GM12875 (cell line): Measurements from ENCODE around the gene DCXR.
"Not testable (repeated sequence)": the region's sequence is repeated elsewhere in the genome, so short reads cannot be mapped to it uniquely, and the experiment has no call there.

Experiments used
- H3K4me3 ChIP-seq: one replicate; pipeline ENCODE4 v1.5.1; 2011; ENCODE audit warnings: low read depth, low read length, control low read depth
- TF ChIP-seq, protein P1 (sequence below): IDR thresholded peaks from 2 replicates; pipeline ENCODE4 v1.5.1; 2011; ENCODE audit warnings: low read depth, mild to moderate bottlenecking, control low read depth, inconsistent platforms, low read length, moderate library complexity, borderline replicate concordance; ENCODE audit not compliant: insufficient read depth

Gene DCXR

DNA sequence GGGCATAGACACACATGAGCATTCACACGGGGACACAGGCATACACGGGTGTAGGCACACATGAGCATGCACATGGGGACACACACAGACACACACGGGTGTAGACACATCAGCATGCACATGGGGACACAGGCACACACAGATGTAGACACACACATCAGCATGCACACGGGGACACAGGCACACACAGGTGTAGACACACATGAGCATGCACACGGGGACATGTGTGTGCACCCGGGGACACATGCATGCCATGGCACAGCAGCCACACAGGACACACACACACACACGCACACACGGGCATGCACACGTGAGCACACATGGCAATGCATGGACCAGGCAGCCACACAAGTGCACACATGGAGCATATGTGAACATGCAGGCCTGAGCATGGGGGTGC, 5.2 kb upstream of the DCXR start:
- TF ChIP-seq, protein P1, sequence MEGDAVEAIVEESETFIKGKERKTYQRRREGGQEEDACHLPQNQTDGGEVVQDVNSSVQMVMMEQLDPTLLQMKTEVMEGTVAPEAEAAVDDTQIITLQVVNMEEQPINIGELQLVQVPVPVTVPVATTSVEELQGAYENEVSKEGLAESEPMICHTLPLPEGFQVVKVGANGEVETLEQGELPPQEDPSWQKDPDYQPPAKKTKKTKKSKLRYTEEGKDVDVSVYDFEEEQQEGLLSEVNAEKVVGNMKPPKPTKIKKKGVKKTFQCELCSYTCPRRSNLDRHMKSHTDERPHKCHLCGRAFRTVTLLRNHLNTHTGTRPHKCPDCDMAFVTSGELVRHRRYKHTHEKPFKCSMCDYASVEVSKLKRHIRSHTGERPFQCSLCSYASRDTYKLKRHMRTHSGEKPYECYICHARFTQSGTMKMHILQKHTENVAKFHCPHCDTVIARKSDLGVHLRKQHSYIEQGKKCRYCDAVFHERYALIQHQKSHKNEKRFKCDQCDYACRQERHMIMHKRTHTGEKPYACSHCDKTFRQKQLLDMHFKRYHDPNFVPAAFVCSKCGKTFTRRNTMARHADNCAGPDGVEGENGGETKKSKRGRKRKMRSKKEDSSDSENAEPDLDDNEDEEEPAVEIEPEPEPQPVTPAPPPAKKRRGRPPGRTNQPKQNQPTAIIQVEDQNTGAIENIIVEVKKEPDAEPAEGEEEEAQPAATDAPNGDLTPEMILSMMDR: no peak
- no peak overlapping the region for H3K4me3 ChIP-seq

DNA sequence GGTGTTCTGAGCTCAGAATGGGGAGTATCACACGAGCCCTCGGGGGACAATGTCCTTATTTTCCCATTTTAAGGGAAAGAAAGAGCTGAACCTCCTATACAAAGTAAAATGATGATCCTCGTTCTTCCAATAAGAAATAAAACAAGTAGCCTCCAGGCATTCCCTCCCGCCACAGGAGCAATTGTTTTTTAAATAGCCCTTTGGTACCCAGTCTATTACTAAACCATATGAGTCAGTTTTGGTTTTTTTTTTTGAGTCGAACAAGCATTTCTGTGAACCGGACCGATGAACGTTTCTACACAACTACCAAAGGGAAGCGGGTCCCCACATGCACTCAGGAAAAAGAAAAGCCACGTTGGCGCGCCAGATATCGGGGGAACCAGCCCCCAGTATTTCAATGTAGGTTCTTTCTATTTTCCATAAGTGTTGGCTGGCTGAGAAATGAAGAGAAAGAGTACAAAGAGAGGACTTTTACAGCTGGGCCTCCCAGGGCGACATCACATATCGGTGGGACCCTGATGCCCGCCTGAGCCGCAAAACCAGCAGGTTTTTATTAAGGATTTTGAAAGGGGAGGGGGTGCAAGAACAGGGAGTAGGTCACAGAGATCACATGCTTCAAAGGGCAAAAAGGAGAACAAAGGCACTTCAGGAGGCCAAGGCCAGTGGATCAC, 3.8 kb upstream of the DCXR start:
- no peak overlapping the region for H3K4me3 ChIP-seq
- TF ChIP-seq, protein P1: no peak

DNA sequence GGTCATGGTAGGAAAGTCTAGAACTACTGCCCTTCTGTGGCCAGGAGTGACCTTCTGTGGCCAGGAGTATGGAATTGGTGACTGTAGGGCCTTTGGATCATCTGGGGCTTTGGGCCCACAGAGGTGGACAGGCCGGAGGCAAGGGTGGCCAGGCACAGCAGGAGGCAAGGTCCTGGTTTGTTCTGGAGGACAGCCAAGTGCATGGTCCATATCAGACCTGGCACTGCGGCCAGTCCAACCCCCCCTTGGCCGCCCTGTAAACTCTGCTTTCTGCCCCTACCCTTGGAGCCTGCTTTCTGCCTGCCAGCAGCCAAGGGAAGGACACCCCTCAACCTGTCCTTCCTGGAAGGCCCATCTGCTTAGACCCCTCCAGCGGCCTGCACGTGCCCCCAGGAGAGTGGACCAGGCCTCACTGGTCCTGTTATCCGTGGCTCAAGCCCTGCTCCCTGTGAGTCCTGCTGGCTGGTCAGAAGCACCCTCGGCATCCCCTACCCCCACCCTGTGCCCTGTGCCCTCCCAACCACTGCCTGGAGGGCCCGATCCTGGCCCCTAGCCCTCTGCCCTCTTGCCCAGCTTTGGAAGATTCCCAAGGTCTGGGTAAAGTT, 2.3 kb upstream of the DCXR start:
- no peak overlapping the region for H3K4me3 ChIP-seq
- TF ChIP-seq, protein P1: no peak

DNA sequence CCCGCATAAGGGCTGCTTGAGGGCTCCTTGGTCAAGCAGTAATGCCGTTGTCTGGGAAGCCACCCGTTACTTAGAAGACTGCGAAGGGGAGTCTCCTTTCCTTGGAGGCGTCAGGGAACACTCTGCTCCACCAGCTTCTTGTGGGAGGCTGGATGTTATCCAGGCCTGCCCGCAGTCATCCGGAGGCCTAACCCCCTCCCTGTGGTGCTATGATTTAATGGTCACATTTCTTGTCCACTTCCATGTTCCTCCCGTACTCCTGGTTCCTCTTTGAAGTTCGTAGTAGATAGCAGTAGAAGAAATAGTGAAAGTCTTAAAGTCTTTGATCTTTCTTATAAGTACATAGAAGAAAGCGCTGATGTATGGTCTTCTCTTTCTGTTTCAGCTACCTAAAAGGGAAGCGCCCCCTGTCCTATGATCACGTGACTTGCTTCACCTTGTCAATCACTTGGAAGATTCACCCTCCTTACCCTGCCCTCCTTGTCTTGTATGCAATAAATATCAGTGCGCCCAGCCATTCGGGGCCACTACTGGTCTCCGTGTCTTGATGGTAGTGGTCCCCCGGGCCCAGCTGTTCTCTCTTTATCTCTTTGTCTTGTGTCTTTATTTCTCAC, 1.4 kb upstream of the DCXR start:
- not testable (repeated sequence) for H3K4me3 ChIP-seq

DNA sequence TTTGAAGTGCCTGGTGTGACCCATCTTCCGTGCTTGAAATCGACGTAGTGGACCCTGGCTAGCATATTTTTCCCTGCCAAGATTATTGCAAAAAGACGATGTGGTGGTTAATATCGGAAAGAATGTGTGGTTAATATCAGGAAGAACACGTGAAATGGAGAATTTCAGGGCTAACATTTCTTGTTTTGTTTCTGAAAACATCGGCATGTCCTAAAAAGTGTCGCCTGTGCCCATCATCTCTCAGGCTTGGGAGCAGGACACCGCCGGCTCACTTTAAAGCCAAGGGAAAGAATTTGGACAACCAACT, 345 bp upstream of the DCXR start:
- no peak overlapping the region for H3K4me3 ChIP-seq
- TF ChIP-seq, protein P1: no peak

DNA sequence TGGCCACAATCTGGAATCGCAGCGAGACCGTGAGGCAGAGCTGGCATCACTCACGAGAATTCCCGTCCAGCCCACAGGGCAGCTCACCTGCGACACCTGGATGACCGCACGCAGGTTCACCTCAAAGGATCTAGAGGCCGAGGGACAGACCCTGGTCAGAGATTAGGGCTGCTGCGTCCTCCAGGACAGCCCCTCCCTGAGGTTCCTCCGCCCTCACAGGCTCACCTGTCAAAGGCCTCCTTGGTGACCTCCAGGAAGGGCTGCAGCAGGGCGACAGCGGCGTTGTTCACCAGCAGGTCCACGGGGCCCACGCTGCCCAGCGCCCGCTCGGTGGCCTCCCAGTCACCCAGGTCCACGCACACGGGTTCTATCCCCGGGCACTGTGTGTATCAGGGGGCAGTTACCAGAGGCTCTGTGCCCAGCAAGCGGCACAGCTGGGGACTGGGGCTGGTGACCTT, 834 bp downstream of the DCXR start:
- TF ChIP-seq, protein P1: no peak
- H3K4me3 ChIP-seq: peak overlapping the region; percentile 72

DNA sequence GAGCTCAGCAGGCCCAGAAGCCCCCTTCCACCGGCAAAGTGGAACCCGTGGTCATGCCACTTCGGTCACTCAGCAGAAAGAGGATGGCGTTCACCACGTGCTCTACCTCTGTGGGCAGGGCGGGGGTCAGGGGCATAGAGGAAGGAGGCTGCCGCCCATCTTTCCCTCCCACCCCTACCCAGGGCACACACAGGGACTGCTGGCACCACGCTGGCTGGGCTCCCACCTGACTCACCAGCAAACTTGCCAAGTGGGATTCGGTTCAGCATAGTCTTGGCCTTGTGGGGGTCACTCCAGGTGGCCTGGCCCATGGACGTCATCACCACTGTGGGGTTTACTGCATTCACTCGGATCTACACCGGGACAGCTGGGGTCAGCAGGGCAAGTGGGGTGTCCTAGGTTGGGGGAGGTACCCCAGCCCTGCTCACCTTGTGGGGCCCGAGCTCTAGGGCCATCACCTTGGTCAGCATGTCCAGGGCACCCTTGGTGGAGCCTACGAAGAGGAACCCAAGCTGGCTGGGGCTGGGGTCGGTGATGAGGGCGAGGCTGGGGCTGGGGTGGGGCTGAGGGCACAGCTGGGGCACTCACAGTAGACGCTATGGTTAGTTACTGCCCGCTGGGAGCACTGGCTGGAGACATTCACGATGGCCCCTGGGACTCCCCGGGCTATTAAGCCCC, 1.4 kb downstream of the DCXR start:
- peak overlapping the region; percentile 72 for H3K4me3 ChIP-seq
- TF ChIP-seq, protein P1: no peak
